ENCODE measurements around the gene WASF2. TPM values are rescaled to one million over a fixed set of nuclear protein-coding genes. Genes with fewer than 3 reads are reported as not detected.

The WASF2 gene
- polyA plus RNA-seq, 1 donor from 2014 or later, result 2.5 TPM

DNA sequence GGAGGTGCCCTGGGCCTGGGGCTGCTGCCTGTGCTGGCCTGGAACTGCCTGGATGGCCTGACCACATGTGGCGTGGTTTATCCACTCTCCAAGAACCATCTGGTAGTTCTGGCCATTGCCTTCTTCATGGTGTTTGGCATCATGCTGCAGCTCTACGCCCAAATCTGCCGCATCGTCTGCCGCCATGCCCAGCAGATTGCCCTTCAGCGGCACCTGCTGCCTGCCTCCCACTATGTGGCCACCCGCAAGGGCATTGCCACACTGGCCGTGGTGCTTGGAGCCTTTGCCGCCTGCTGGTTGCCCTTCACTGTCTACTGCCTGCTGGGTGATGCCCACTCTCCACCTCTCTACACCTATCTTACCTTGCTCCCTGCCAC lies 95.7 kb downstream of the WASF2 start:
- no peaks in the 10 kb centered on the region for H3K9me3 ChIP-seq (ENCODE audit: low read length)
- no peaks in the 10 kb centered on the region for H3K27me3 ChIP-seq (ENCODE audit: insufficient read depth, low read depth, low read length)
- TF ChIP-seq, protein P1, sequence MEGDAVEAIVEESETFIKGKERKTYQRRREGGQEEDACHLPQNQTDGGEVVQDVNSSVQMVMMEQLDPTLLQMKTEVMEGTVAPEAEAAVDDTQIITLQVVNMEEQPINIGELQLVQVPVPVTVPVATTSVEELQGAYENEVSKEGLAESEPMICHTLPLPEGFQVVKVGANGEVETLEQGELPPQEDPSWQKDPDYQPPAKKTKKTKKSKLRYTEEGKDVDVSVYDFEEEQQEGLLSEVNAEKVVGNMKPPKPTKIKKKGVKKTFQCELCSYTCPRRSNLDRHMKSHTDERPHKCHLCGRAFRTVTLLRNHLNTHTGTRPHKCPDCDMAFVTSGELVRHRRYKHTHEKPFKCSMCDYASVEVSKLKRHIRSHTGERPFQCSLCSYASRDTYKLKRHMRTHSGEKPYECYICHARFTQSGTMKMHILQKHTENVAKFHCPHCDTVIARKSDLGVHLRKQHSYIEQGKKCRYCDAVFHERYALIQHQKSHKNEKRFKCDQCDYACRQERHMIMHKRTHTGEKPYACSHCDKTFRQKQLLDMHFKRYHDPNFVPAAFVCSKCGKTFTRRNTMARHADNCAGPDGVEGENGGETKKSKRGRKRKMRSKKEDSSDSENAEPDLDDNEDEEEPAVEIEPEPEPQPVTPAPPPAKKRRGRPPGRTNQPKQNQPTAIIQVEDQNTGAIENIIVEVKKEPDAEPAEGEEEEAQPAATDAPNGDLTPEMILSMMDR (IDR thresholded peaks at IDR 0.05; ENCODE audit: poor library complexity, severe bottlenecking), result no peak
- TF ChIP-seq MXI1 (conservative IDR thresholded peaks at IDR 0.05; ENCODE audit: poor library complexity, severe bottlenecking), result no peak
- no peak for TF ChIP-seq RAD21 (conservative IDR thresholded peaks at IDR 0.05)
- TF ChIP-seq POLR2AphosphoS5 (IDR thresholded peaks at IDR 0.05), result no peak
- no peak overlapping the region for H3K4me2 ChIP-seq (ENCODE audit: low read length)
- H3K9me2 ChIP-seq (ENCODE audit: insufficient read depth, low read length), result no peaks in the 10 kb centered on the region
- H3F3A ChIP-seq (ENCODE audit: insufficient read depth, low read length, poor library complexity, severe bottlenecking), result no peaks in the 10 kb centered on the region
- H3K36me3 ChIP-seq (ENCODE audit: insufficient read depth, low read length), result no peaks in the 10 kb centered on the region
- no peak overlapping the region for H2AFZ ChIP-seq (ENCODE audit: low read depth, low read length)
- no peak overlapping the region for H3K9ac ChIP-seq (ENCODE audit: low read length)
- no peaks in the 10 kb centered on the region for H4K20me1 ChIP-seq (ENCODE audit: insufficient read depth)
- H3K79me2 ChIP-seq (replicated peaks; ENCODE audit: insufficient read depth, low read length), result no peaks in the 10 kb centered on the region
- no peak overlapping the region for H3K4me3 ChIP-seq (ENCODE audit: low read length)
- no peak overlapping the region for H3K27ac ChIP-seq (ENCODE audit: low read length)

GRCh38 chr1:27393641-27394281 lies 96.2 kb downstream of the WASF2 start:
- TF ChIP-seq, protein P1 (IDR thresholded peaks at IDR 0.05; ENCODE audit: poor library complexity, severe bottlenecking), result no peak
- TF ChIP-seq, protein P2, sequence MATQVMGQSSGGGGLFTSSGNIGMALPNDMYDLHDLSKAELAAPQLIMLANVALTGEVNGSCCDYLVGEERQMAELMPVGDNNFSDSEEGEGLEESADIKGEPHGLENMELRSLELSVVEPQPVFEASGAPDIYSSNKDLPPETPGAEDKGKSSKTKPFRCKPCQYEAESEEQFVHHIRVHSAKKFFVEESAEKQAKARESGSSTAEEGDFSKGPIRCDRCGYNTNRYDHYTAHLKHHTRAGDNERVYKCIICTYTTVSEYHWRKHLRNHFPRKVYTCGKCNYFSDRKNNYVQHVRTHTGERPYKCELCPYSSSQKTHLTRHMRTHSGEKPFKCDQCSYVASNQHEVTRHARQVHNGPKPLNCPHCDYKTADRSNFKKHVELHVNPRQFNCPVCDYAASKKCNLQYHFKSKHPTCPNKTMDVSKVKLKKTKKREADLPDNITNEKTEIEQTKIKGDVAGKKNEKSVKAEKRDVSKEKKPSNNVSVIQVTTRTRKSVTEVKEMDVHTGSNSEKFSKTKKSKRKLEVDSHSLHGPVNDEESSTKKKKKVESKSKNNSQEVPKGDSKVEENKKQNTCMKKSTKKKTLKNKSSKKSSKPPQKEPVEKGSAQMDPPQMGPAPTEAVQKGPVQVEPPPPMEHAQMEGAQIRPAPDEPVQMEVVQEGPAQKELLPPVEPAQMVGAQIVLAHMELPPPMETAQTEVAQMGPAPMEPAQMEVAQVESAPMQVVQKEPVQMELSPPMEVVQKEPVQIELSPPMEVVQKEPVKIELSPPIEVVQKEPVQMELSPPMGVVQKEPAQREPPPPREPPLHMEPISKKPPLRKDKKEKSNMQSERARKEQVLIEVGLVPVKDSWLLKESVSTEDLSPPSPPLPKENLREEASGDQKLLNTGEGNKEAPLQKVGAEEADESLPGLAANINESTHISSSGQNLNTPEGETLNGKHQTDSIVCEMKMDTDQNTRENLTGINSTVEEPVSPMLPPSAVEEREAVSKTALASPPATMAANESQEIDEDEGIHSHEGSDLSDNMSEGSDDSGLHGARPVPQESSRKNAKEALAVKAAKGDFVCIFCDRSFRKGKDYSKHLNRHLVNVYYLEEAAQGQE (IDR thresholded peaks at IDR 0.05; ENCODE audit: borderline replicate concordance), result no peak
- no peak for TF ChIP-seq SMC3 (conservative IDR thresholded peaks at IDR 0.05; ENCODE audit: poor library complexity)
- H2AFZ ChIP-seq (ENCODE audit: low read depth, low read length), result no peak overlapping the region
- H3K4me3 ChIP-seq (ENCODE audit: low read length), result no peak overlapping the region
- no peaks in the 10 kb centered on the region for H3K36me3 ChIP-seq (ENCODE audit: insufficient read depth, low read length)
- no peaks in the 10 kb centered on the region for H3K27me3 ChIP-seq (ENCODE audit: insufficient read depth, low read depth, low read length)
- no peaks in the 10 kb centered on the region for H3F3A ChIP-seq (ENCODE audit: insufficient read depth, low read length, poor library complexity, severe bottlenecking)
- H3K9me3 ChIP-seq (ENCODE audit: low read length), result no peaks in the 10 kb centered on the region
- H3K27ac ChIP-seq (ENCODE audit: low read length), result no peak overlapping the region
- no peak overlapping the region for H3K9ac ChIP-seq (ENCODE audit: low read length)
- no peaks in the 10 kb centered on the region for H4K20me1 ChIP-seq (ENCODE audit: insufficient read depth)
- no peak overlapping the region for H3K4me2 ChIP-seq (ENCODE audit: low read length)
- H3K9me2 ChIP-seq (ENCODE audit: insufficient read depth, low read length), result no peaks in the 10 kb centered on the region
- H3K79me2 ChIP-seq (replicated peaks; ENCODE audit: insufficient read depth, low read length), result no peaks in the 10 kb centered on the region
